ENCODE data around the gene CLASRP. TPM values are rescaled to one million over a fixed set of nuclear protein-coding genes. Genes with fewer than 3 reads are reported as not detected.
A peak's percentile ranks its signal among the peaks of the same experiment; 100 is the strongest.

The CLASRP gene
- total and polyA plus RNA-seq, 9 of the 15 experiments (the other 6 are each of a cell fraction or from before 2014, with no cell fraction given), result 0.94 to 86.3 (median 44.0) TPM

- TF ChIP-seq ZMIZ1 (IDR thresholded peaks at IDR 0.05; ENCODE audit: low read depth in 2 of 2, low read length in 2 of 2), result no peak
- TF ChIP-seq STAT6 (CRISPR knock-in tag; IDR thresholded peaks at IDR 0.05), result no peak
- no peak for TF ChIP-seq PURB (CRISPR knock-in tag; IDR thresholded peaks at IDR 0.05; ENCODE audit: low read depth)
- peak; percentile 55; the same call in 1 of the 2 replicates for TF ChIP-seq USF1 (CRISPR knock-in tag; IDR thresholded peaks at IDR 0.05)
Measured at GRCh38 chr19:45027371-45027770, 11.5 kb upstream of the CLASRP start (continued).
